SU-DHL-6 (cell line): ENCODE results near the gene FRA10AC1.

ENCODE experiments used
- EZH2phosphoT487 ChIP-seq: fragments of 200-600 bp; sonication (generic), shearing (Covaris generic); conservative IDR thresholded peaks from 2 replicates; pipeline ENCODE4 v1.6.1; 2018; ENCODE audit warnings: mild to moderate bottlenecking, antibody characterized with exemption, low read length, moderate library complexity, mixed read lengths
- TF ChIP-seq, protein P1 (sequence below): fragments of 200-600 bp; sonication (generic); IDR thresholded peaks from one replicate; pipeline ENCODE4 v1.5.1; 2017; ENCODE audit warnings: antibody characterized with exemption, mild to moderate bottlenecking, low read length, moderate library complexity; ENCODE audit not compliant: insufficient read depth, poor library complexity, severe bottlenecking

DNA sequence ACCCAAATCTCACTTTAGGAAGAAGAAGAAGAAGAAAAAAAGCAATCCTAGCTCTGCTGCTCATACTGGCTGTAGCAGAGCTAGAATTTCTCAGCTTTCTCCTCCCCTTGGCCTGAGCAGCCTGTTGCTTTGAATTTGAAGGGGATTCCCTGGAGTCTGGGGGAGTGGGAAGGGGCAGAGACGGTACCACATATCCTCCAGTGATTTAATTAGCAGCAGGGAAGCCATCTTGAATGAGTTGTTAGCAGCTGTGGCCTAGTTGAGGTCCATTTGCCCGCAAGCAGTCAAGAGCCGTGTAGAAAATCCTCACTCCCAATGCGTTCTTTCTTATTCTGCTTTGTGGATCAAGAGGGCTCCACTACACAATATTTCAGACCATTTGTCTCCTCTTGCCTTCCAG, 73.5 kb downstream of the FRA10AC1 start:
- no peak for TF ChIP-seq EZH2phosphoT487
- TF ChIP-seq, protein P1, sequence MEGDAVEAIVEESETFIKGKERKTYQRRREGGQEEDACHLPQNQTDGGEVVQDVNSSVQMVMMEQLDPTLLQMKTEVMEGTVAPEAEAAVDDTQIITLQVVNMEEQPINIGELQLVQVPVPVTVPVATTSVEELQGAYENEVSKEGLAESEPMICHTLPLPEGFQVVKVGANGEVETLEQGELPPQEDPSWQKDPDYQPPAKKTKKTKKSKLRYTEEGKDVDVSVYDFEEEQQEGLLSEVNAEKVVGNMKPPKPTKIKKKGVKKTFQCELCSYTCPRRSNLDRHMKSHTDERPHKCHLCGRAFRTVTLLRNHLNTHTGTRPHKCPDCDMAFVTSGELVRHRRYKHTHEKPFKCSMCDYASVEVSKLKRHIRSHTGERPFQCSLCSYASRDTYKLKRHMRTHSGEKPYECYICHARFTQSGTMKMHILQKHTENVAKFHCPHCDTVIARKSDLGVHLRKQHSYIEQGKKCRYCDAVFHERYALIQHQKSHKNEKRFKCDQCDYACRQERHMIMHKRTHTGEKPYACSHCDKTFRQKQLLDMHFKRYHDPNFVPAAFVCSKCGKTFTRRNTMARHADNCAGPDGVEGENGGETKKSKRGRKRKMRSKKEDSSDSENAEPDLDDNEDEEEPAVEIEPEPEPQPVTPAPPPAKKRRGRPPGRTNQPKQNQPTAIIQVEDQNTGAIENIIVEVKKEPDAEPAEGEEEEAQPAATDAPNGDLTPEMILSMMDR = no peak
